Measurements from ENCODE around the gene GNAT2.

DNA sequence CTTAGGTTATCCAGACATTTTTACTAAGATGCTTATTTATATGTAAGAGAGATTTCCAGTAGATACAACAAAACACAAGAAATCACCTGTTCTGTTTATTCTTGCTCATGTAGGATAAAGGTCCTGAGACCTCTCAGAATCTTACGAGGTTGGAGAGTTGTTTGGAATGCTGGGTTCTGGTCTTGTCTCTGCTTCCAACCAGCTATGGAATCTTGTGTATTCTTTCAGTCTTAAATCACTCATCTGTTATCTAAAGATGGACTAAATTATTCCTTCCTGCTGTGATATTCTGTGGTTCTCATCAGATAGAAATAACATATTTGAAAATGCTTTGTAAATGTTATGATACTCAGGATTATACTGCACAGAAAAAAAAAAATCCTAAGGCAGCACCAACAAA is 21.3 kb downstream of the GNAT2 start:
- TF ChIP-seq POLR2A (IDR thresholded peaks at IDR 0.05) (no peak), POLR2AphosphoS5 (IDR thresholded peaks at IDR 0.05) (no peak), CTCF (IDR thresholded peaks at IDR 0.05) (no peak)

Data from prostate gland (tissue), 2 donors.